Measurements from ENCODE around the gene ACACA.
A peak's percentile ranks its signal among the peaks of the same experiment; 100 is the strongest.

The ACACA gene

GRCh38 chr17:37231887-37232286, 174.7 kb downstream of the ACACA start:
- no peak for DNase-seq (ENCODE audit: low spot score)

- no peak for DNase-seq (ENCODE audit: low spot score)
These were observed 176.0 kb downstream of the ACACA start for GRCh38 chr17:37230633-37231032.

DNA sequence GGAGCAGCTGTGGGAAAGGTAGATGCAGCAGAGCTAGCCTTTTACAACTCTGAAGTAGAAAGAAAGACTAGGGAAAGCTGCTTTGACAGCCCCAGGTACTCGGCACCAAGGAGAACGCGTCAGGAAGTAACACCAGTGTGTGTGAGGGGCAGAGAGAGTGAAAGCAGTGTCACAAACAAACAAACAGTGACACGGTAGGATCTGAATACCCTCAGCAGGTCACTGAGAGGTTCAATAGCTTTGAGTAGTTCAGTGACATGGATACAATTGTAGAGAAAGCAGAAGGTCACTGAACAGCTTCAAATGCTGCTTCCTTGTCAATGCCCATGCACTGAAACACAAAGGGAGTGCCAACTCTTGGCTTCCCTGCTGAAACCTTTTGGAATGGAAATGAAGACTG, 181.2 kb downstream of the ACACA start:
- no peak for DNase-seq (ENCODE audit: low spot score)

DNA sequence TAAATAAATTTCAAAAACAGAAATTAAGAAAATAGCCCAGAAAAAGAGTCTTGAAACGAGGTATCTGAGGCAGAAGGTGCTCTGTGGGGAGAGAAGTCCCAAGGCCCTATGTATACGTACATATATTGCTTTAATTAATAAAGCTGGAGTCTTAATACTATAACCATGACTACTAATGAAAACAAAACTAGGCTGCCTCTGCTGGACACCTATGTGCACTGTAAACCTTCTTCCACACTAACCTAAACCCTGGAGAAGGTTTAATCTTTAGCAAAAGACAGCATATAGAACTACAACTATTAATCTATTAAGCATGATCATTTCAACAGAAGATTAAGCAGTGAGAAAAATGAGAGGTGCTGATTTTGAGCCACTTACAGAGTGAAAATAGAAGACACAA, 184.8 kb downstream of the ACACA start:
- DNase-seq (ENCODE audit: low spot score), result no peak

DNA sequence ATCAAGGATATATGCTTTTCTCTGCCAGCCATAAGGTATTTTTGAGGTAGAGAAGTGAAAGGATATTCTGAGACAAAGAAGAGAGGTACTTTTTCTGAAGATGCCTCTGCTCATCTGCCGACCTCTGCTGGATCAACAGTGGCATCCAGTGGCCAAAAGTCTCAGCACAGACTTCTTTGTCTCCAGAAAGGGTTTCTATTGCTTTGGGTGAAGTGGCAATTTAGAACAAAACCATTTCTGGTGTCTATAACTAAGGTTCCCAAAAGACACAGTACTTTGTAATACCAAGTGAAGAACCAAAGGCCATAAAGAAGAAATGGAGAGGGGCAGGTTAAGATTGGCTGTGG, 186.1 kb downstream of the ACACA start:
- DNase-seq (ENCODE audit: low spot score), result peak; percentile 35

DNA sequence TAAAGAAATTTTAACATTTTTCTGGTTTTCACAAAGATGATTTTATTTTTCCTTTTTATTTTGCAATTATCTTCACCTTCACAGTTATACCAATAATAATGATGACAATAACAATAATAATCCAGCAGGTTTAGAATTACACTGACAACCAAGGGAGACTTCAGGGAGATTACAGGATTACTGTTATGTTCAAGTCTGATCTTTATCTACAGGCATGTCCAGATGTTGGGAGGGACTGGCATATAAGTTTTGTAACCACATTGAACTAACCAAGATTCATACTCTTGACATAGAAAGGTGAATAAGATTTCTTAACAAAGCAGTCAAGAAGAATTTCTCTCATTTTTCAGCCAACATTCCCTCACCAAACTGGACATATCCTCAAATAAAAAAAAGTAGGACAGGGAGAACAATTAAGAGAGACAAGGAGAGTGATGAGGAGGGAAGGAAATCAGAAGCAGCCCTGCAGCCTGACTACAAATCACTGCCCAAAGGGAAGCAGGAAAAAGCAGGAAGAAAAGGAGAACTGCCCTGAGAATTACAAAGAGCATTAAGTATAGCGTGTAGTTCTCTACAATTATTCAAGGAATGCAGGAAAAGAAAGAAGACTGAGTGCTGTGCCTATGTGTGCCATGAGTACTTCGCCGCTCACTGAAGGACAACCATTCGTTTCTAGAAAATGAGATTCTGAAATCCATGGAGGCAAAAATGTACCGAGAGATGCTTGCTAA, 186.6 kb downstream of the ACACA start:
- no peak for DNase-seq (ENCODE audit: low spot score)

- DNase-seq (ENCODE audit: low spot score), result no peak
These were observed 187.8 kb downstream of the ACACA start for GRCh38 chr17:37218849-37219248.

DNA sequence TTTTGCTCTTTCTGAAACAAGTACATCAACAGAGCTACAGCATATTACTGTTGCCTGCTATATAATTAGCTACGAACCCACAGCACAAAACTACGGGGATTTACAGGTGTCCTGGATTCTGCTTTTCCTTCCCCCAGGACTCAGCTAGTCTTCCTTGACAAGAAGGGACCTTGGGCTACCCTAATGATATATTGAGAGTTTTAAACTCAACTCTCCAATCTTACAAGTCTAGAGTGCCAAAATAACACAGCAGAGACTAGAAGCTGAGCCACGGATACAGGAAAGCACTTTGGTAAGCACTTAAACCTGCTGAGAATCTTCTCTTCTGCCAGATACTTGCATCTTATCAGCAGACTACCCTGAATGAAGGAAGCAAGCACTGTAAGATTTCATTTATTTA, 192.2 kb downstream of the ACACA start:
- no peak for DNase-seq (ENCODE audit: low spot score)

DNA sequence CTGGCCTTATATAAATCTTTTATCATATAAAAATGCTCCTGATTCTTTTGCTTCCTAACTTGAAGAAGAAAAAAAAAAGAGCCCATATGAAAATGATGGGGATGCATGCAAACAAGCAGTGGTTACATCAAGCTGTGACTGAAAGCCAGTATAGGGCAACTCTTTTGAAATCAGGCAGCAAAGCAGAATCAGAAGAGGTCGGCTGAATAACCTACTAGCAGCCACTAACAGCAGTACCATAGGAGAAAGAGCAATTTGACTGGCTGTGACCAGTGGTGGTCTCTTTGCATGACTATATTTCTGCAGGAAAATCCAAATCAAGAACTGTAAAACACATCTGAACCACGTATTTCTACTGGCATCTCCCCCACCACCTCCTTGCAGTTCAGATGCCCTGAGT, 192.7 kb downstream of the ACACA start:
- DNase-seq (ENCODE audit: low spot score), result no peak

DNA sequence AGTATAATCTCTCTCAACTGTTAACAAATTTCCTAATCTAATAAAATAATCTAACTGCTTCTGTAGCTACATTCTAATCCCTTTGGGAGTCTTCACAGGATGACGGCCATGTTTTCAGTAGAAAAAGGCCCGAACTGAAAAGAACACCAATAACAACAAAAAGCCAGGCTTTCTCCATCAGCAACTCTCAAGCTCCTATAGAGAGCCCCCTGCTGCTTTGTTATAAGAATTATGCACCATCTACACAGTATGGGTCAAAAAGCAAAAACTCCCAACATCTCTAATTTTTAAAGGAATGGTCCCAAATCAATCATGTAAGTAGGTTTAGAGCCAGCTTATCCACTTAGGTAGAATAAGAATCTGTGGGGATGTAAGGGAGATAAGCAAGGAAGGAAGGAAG, 194.5 kb downstream of the ACACA start:
- no peak for DNase-seq (ENCODE audit: low spot score)

GRCh38 chr17:37211136-37211535, 195.5 kb downstream of the ACACA start:
- DNase-seq (ENCODE audit: low spot score), result no peak

DNA sequence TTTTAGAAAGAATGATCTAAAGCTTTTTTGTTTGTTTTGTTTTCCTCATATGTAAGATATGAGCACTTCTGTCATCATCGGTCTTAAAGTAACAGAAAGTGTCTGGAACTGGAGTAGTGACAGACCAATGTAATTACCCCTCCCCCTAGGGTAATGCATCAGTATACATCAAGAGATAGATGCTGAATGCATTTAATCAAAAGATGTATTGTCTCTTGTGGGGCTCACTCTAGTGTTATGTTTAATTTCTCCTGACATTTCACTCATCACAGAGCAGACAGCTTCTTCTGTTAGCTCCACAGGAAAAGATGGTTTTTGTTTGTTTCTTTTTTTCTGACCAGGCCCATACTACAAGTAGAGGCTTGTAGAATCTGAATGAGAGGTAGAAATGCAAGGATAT, 199.5 kb downstream of the ACACA start:
- no peak for DNase-seq (ENCODE audit: low spot score)

DNA sequence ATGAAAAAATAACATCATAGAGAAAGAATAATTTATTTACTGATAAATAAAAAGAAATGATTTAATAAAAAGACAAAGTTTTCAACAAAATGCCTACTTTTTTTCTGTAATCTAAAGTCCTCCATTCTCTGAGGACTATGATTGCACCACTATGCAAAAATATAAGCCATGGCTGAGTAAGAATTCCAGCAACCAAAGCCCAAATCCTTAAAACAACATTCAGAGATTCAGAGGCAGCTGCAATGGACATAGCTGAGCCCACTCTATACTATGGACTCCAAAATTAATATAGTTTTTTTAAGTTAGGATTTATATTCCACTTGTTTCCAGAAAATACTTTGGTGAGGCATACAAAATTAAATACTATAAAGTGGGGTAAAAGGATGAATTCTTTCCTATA, 200.3 kb downstream of the ACACA start:
- DNase-seq (ENCODE audit: low spot score), result no peak

- DNase-seq (ENCODE audit: low spot score), result no peak
These were observed 206.1 kb downstream of the ACACA start for GRCh38 chr17:37200497-37200896.

GRCh38 chr17:37197336-37197735, 209.3 kb downstream of the ACACA start:
- DNase-seq (ENCODE audit: low spot score), result no peak

- DNase-seq (ENCODE audit: low spot score), result no peak
These were observed 212.4 kb downstream of the ACACA start for GRCh38 chr17:37194208-37194607.

DNA sequence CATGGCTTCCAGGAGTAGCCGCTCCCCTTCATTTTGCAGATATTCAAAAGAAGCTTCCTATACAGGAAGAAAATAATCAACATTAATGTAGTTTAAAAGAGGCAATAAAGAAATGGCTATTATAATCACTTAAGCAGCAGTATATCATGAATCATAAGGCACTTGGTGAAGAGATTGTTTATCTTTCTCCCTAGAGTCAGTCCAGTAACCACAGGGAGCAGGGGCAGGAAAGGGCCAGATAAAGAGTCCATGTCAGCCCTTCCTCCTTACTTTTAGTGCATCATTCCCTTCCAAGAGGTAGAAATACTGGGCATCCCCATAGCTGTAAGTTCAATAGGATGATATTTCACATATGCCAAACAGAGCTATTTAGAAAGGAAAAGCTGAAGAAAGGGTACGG, 215.4 kb downstream of the ACACA start:
- DNase-seq (ENCODE audit: low spot score), result no peak

DNA sequence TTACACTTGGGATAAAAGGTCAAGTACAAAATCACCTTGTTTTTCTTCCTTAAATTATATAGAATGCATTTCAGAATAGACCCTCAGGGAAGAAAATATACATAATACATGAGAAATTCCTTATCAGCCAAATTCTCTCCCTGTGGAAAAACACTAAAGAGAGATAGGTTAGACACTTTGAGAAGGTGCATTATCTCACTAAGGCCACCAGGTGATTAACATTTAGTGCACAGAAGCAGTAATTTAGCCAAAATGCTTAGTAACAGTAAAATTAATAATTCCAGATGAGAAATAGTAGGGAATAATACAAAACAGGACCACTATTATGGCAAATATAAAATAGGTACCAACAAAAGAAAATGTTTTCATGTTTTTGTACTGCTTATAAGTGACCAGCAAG, 216.1 kb downstream of the ACACA start:
- no peak for DNase-seq (ENCODE audit: low spot score)

GRCh38 chr17:37188157-37188556, 218.5 kb downstream of the ACACA start:
- DNase-seq (ENCODE audit: low spot score), result no peak

GRCh38 chr17:37187262-37187661, 219.4 kb downstream of the ACACA start:
- DNase-seq (ENCODE audit: low spot score), result no peak

DNA sequence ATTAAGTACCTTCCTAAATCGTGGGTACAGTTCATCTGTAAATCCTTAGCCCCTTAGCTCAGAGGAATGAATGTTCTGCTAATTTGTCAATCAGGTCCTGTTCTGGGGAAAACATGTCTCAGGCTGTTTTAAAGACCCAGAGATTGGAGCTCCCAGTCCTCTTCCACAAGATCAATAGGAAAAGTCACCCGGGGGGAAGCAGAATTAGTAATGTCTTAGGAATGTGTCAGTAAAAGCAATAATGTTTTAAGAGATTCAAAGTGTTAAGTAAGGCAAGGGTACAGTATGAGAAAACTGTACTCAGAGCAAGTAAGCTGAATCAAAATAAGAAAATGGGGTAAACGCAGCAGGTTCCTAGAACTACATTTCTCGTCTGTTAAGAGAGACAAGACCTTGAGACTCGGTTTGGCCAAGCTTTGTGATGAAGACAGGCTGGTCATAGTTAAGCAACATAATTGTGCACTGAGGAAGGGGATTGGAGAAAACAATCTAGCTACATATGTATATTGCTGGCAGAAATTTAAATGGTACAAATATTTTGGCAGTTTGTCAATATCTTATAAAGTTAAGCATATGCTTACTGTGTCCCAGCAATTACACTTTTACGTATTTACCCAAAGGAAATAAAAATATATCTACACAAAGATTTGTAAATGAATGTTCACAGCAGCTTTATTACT, 223.7 kb downstream of the ACACA start:
- DNase-seq (ENCODE audit: low spot score), result no peak

- DNase-seq (ENCODE audit: low spot score), result no peak
These were observed 226.3 kb downstream of the ACACA start for GRCh38 chr17:37180376-37180775.

DNA sequence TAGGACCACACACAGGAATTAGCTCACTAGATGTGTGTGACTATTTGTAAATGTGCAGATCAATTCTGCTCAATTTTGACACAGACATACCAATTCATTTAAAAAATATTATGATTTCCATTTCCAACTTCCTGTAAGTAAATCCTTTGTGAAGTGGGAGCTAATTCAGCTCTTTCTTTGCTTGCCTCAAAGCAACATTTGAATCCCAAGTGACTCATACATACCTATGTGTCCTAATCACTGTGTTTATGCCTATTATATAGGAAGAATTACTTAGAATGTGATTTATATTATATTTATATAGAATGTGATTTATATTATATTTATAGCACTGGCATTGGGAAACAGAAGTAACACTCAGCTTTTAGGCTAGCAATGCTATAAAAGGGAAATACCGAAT, 226.7 kb downstream of the ACACA start:
- no peak for DNase-seq (ENCODE audit: low spot score)

DNA sequence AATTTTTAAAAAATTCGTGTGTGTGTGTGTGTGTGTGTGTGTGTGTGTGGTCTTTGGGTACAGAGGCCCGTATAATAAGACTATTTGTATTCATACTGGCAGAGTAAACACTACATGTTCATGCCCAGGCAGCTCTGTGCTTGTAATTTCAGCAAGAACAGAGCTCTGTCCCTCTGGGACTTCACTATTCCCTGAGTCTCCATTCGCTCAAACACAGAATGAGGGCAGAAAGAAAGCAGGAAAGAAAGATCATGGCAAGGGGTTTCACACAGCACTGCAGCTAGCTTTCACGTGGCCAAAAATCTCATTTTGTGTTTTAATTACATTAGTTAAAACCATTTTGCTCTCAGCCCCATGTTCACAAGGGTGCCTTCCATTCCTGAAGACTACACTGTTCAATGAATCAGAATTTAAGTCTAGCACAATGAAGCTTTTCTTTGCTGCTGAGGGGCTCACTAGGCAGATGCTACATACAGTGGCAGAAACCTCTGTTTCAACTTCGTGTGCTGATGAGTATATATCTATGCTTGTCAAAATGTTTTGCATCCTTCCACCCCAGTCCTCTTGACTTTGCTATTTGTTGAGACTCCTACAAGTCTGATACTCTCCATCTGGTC, 229.3 kb downstream of the ACACA start:
- DNase-seq (ENCODE audit: low spot score), result no peak

Data from cerebellar cortex (tissue), 1 donor.